Inflammatory macrophage treated with lipopolysaccharide for 4 hours (primary cell): ENCODE results near the gene RPS19BP1.

Experiments used
- DNase-seq: peaks from one replicate; pipeline ENCODE4 v3.0.0-alpha.2; 2020

RPS19BP1 gene

GRCh38 chr22:39532215-39533073, at the start of gene RPS19BP1:
RPS19BP1 (minus strand) TSS chr22:39532748; CDS start chr22:39532738, 10 bp downstream.
- DNase-seq, result peak; percentile 97

GRCh38 chr22:39581303-39581702, 48.8 kb upstream of the RPS19BP1 start:
- DNase-seq, result no peak

- DNase-seq, result no peak
Observed at GRCh38 chr22:39580795-39581194, 48.2 kb upstream of the RPS19BP1 start.

GRCh38 chr22:39580006-39580441, 47.5 kb upstream of the RPS19BP1 start:
- no peak for DNase-seq

GRCh38 chr22:39577900-39578299, 45.4 kb upstream of the RPS19BP1 start:
- no peak for DNase-seq

- no peak for DNase-seq
Observed at GRCh38 chr22:39577366-39577765, 44.8 kb upstream of the RPS19BP1 start.

GRCh38 chr22:39576027-39576426, 43.5 kb upstream of the RPS19BP1 start:
- DNase-seq, result no peak

GRCh38 chr22:39575552-39575825, 42.9 kb upstream of the RPS19BP1 start:
- DNase-seq, result no peak

- DNase-seq, result no peak
Observed at GRCh38 chr22:39574779-39575551, 42.4 kb upstream of the RPS19BP1 start.

GRCh38 chr22:39571538-39571937, 39.0 kb upstream of the RPS19BP1 start:
- DNase-seq, result no peak

- DNase-seq, result no peak
Observed at GRCh38 chr22:39570665-39571064, 38.1 kb upstream of the RPS19BP1 start, which contains the start of gene CACNA1I. CACNA1I (plus strand) TSS chr22:39570753; CDS start chr22:39570753, 0 bp downstream.

- no peak for DNase-seq
Observed at GRCh38 chr22:39570226-39570625, 37.7 kb upstream of the RPS19BP1 start.

- no peak for DNase-seq
Observed at GRCh38 chr22:39569066-39569465, 36.5 kb upstream of the RPS19BP1 start.

- no peak for DNase-seq
Observed at GRCh38 chr22:39568278-39568981, 35.9 kb upstream of the RPS19BP1 start.

GRCh38 chr22:39567135-39567946, 34.8 kb upstream of the RPS19BP1 start:
- no peak for DNase-seq

- DNase-seq, result no peak
Observed at GRCh38 chr22:39565414-39565944, 32.9 kb upstream of the RPS19BP1 start.

- DNase-seq, result no peak
Observed at GRCh38 chr22:39563571-39564428, 31.3 kb upstream of the RPS19BP1 start.

GRCh38 chr22:39562839-39563489, 30.4 kb upstream of the RPS19BP1 start:
- DNase-seq, result no peak

- no peak for DNase-seq
Observed at GRCh38 chr22:39560127-39560526, 27.6 kb upstream of the RPS19BP1 start.

- peak; percentile 2 for DNase-seq
Observed at GRCh38 chr22:39559456-39560105, 27.0 kb upstream of the RPS19BP1 start.
